Heart left ventricle (tissue), 16 donors: ENCODE results near the gene SEC14L3. TPM values are rescaled to one million over a fixed set of nuclear protein-coding genes. Genes with fewer than 3 reads are reported as not detected.
A peak's percentile ranks its signal among the peaks of the same experiment; 100 is the strongest.

Experiments
- ATAC-seq, 4 donors: fragments of 200-7000 bp; cut with Tn5 transposase; one replicate each; pipeline ENCODE4 v1.9.1; 2020 to 2022; ENCODE audit warnings: moderate library complexity in 4 of 4, mild to moderate bottlenecking in 3 of 4, moderate number of reproducible peaks in 1 of 4
- DNase-seq, 5 donors: peaks; one replicate each; pipeline ENCODE4 v3.0.0-alpha.2; 2020
- H3K27ac ChIP-seq, 12 donors: fragments of 200-600 bp; sonication (generic) in 4 of 12; one replicate each; pipeline versions ENCODE4 v1.5.0 to v1.8.0; 2016 to 2022; ENCODE audit warnings: mild to moderate bottlenecking in 2 of 12
- H3K27me3 ChIP-seq, 9 donors: fragments of 200-600 bp; sonication (generic) in 2 of 9; one replicate each; pipeline versions ENCODE4 v1.5.1 to v1.8.0; 2016 to 2022; ENCODE audit warnings: mild to moderate bottlenecking in 3 of 9
- H3K36me3 ChIP-seq, 9 donors: fragments of 200-600 bp; sonication (generic) in 2 of 9; one replicate each; pipeline versions ENCODE4 v1.5.0 to v1.8.0; 2018 to 2022; ENCODE audit warnings: mild to moderate bottlenecking in 2 of 9
- H3K4me1 ChIP-seq, 12 donors: fragments of 200-600 bp; sonication (generic) in 4 of 12; one replicate each; pipeline versions ENCODE4 v1.5.0 to v1.8.0; 2016 to 2022; ENCODE audit warnings: mild to moderate bottlenecking in 3 of 12
- H3K4me3 ChIP-seq, 12 donors: fragments of 200-600 bp; sonication (generic) in 4 of 12; one replicate each; pipeline versions ENCODE4 v1.5.0 to v1.8.0; 2017 to 2022; ENCODE audit warnings: mild to moderate bottlenecking in 9 of 12, moderate library complexity in 4 of 12
- H3K9me3 ChIP-seq, 12 donors: fragments of 200-600 bp; sonication (generic) in 4 of 12; one replicate each; pipeline versions ENCODE4 v1.5.0 to v1.8.0; 2016 to 2022; ENCODE audit warnings: mild to moderate bottlenecking in 1 of 12
- CTCF ChIP-seq, 12 donors: fragments of 200-600 bp; sonication (generic) in 4 of 12; IDR thresholded peaks; one replicate each; pipeline versions ENCODE4 v1.5.0 to v1.8.0; 2018 to 2022; ENCODE audit warnings: antibody characterized with exemption in 12 of 12, mild to moderate bottlenecking in 5 of 12
- POLR2A ChIP-seq, 2 donors: fragments of 450-650 bp; IDR thresholded peaks; one replicate each; pipeline ENCODE4 v1.6.1; 2017; ENCODE audit warnings: antibody characterized with exemption in 2 of 2, mild to moderate bottlenecking in 2 of 2, moderate library complexity in 2 of 2
- WGBS, 4 donors: extraction: QIAGEN DNeasy Blood & Tissue Kit in 2 of 4; methylation state at CpG; one replicate each; pipeline versions ENCODE4 v1.1.5 to v1.1.7; 2013 to 2018; 5-methylcytosine and 5-hydroxymethylcytosine counted together
- intact Hi-C, 10 donors: fragments of 100-400 bp; cut with DNase I; formaldehyde crosslinking; loops; one replicate each; pipeline versions ENCODE4 v1.11.1 to v1.14.2; 2022
- polyA plus RNA-seq, 2 donors: library from polyadenylated mRNA; stranded (reverse); fragments of 200-250 nt; gene quantifications; one replicate each; pipeline ENCODE4 v1.2.3, GENCODE V29; 2013
- total RNA-seq, 9 donors: library from RNA; depleted of rRNA in 2 of 9; stranded (reverse); fragments of >200 nt in 2 of 9; fragmentation: NEBNext Ultra II Directional in 3 of 9; extraction: Animal tissue kit (Norgen Biotek cat#: 25700) in 3 of 9; gene quantifications; one replicate each; pipeline versions ENCODE4 v1.1.0 to v1.2.4, GENCODE V29; 2016 to 2023
- donor health status: ischemic (EF 13 %, LVEDD 7.1; RV severe dilation, severe dysfunction).
- donor health status: healthy with polysubstance abuse.
- donor health status: DM: no; HTN: yes; CAD: no.
- donor health status: DM: no; HTN: no; CAD: no.
- donor health status: ischemic (EF 25% LVEDD 6.9; RV normal size, moderate dysfunction).
- donor health status: ischemic (EF 25% LVEDD 5.7; RV mildly dilated, moderate dysfunction).
- donor health status: healthy.
- donor health status: DM: yes; HTN: yes; CAD: no.
- donor health status: ischemic (EF 35%, LVEDD 5.7; RV mildly dilated, moderate dysfunction).
- donor health status: nonischemic (EF 11% LVEDD 7.7; RV severe dilation, severe dysfunction).
- donor health status: DM: yes; HTN: yes; CAD: no.
- donor health status: PGD.
- donor health status: ischemic (EF 29% LVEDD 5.4; RV normal size, mild dysfunction).
- donor health status: nonischemic (EF 23%, LVEDD 6.1; RV moderate dilation, normal function).

The SEC14L3 gene
- total and polyA plus RNA-seq, 11 donors, result not detected

- Histone ChIP-seq H3K27ac (no peak overlapping the region), H3K36me3 (no peaks in the 10 kb centered on the region), H3K9me3 (no peaks in the 10 kb centered on the region), H3K4me3 (no peak overlapping the region), H3K4me1 (peaks cover 0 to 12% (median 0%) of the 10 kb centered on the region in 12 donors), H3K27me3 (peaks cover 0 to 30% (median 0%) of the 10 kb centered on the region in 9 donors)
- ATAC-seq, result no peak
- peak in 2 of 12 donors; percentile 7 to 15 for TF ChIP-seq CTCF (IDR thresholded peaks at IDR 0.05)
- TF ChIP-seq POLR2A (IDR thresholded peaks at IDR 0.05), result no peak
- DNase-seq, result no peak
- intact Hi-C loops, result loop anchor here in 2 of 10 donors (10.0 kb wide), 1 partner anchor 309 kb away; no protein-coding TSS in a partner anchor
- 46 to 54% (median 50%) methylated on average over 5 of the region's 5 CpGs for WGBS, 4 donors
These were observed 26.2 kb downstream of the SEC14L3 start for GRCh38 chr22:30445438-30446145.

DNA sequence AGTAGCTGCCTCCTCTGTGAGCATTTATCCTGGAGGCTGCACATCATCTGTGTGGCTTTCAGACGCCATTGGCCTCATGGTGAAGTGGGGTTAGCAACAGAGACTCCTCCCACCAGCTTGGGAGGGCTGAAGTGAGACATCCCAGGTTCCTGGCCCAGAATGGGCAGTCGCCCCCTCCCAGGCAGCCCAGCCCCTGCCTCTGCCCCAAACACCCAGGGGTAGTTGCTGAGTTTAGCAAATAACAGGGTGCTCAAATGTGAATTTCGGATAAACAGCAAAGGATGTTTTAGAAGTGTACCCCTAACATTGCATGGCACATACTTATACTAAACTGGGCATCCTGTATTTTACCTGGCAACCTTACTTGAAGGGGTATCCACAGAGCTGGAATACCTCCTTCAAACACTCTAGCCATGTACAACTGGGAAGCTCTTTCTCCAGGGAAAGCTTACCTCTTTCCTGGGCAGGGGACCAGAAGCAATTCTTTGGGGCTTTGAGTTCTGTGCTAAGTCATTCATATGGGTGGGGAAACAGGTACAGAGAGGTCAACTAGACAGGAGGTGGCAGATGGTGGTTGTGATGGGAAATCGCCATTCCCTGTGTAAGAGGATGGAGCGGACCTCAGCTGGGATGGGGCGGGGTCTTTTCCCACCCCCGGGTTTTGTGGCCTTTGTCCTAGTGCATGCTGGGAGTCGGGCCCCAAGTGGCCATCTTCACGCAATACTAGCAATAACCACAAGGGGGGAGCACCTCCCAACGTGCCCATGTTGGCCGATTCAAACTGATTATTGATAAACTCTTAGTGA, 27.0 kb downstream of the SEC14L3 start:
- ATAC-seq, result peak in 3 of 4 donors; percentile 32 to 58 (median 49)
- no peaks in the 10 kb centered on the region for H3K9me3 ChIP-seq
- no peaks in the 10 kb centered on the region for H3K36me3 ChIP-seq
- no peak overlapping the region for H3K27ac ChIP-seq
- WGBS, 4 donors, result 13 to 27% (median 25%) methylated on average over 9 to 11 of the region's 11 CpGs
- H3K27me3 ChIP-seq, result peaks cover 0 to 36% (median 0%) of the 10 kb centered on the region in 9 donors
- intact Hi-C loops, result loop anchor here in 2 of 10 donors (10.0 kb wide), 1 partner anchor 310 kb away; no protein-coding TSS in a partner anchor
- TF ChIP-seq CTCF (IDR thresholded peaks at IDR 0.05) (peak; percentile 48 to 77 (median 62)), POLR2A (IDR thresholded peaks at IDR 0.05) (no peak)
- no peak for DNase-seq
- peaks cover 0 to 12% (median 0%) of the 10 kb centered on the region in 12 donors for H3K4me1 ChIP-seq
- H3K4me3 ChIP-seq, result no peak overlapping the region

DNA sequence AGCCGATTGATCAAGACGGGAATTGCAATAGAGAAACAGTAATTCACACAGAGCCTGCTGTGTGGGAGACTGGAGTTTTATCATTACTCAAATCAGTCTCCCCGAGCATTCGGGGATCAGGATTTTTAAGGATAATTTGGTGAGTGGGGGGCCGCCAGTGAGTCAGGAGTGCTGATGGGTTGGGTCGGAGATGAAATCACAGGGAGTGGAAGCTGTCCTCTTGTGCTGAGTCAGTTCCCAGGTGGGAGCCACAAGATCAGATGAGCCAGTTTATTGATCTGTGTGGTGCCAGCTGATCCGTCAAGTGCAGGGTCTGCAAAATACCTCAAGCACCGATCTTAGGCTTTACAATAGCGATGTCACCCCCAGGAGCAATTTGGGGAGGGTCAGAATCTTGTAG, 30.7 kb downstream of the SEC14L3 start:
- Histone ChIP-seq H3K4me3 (no peak overlapping the region), H3K27me3 (peaks cover 0 to 32% (median 0%) of the 10 kb centered on the region in 9 donors)

More for the DNA sequence above, 30.7 kb downstream of the SEC14L3 start:
- 75 to 85% (median 79%) methylated on average over 9 of the region's 9 CpGs for WGBS, 4 donors
- peaks cover 0 to 12% (median 0%) of the 10 kb centered on the region in 12 donors for H3K4me1 ChIP-seq
- intact Hi-C loops, result loop anchor here in 2 of 10 donors (10.0 kb wide), 1 partner anchor 314 kb away; no protein-coding TSS in a partner anchor
- TF ChIP-seq CTCF (IDR thresholded peaks at IDR 0.05), result no peak
- no peak for TF ChIP-seq POLR2A (IDR thresholded peaks at IDR 0.05)
- no peak overlapping the region for H3K27ac ChIP-seq
- ATAC-seq (no peak), DNase-seq (no peak)
- H3K9me3 ChIP-seq, result no peaks in the 10 kb centered on the region
- no peaks in the 10 kb centered on the region for H3K36me3 ChIP-seq
